GM19372 (cell line): ENCODE data around the gene CSDE1.
A peak's percentile ranks its signal among the peaks of the same experiment; 100 is the strongest.
"Not testable (repeated sequence)": the region's sequence is repeated elsewhere in the genome, so short reads cannot be mapped to it uniquely, and the experiment has no call there.

Experiments
- ATAC-seq: cut with Tn5 transposase; IDR thresholded peaks from one replicate; pipeline ENCODE4 v1.9.1; 2021; ENCODE audit warnings: mild to moderate bottlenecking, low read depth, moderate library complexity; ENCODE audit not compliant: unreplicated experiment

The CSDE1 gene

DNA sequence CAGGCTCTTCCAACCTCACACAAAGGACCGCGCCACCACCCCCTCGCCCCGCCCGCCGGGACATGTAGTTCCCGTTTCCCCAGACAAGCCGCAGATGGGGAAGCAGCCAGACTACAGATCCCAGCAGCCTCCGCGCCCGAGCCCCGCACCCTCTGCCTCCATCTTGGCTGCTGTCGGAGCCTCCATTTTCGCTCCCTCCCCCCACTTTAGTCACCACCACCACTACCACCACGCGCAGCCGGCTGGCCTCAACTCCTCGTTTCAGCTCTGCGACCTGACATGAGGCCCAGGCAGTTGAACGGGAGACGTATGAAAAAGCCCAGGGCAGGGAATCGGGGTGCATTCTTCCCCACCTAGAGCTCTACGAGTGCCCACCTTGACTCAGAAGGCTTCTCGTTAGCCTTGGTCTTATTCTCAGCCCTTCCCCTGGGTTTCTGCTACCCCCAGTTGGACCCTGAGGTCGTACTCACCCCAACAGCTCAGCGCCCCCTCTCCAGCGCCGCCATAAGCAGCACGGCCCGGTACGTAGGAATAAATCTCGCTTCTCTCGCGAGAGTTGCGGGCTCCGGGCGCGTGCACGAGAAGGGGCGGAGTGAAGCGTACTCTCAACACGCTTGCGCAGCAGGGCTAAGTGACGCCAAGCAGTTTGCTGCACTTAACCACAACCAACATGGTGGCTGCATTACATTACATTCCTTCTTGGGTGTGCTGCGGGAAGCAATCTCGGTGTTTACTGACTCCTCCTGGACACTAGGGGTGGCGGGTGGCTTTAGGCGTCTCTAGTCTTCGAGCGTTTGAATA is at the start of gene CSDE1:
Gene CSDE1, minus strand, starts transcription at position 530 of the 801 bp plus-strand sequence. CDS start 18,094 bp downstream, outside the sequence.
- ATAC-seq: peak; percentile 72

DNA sequence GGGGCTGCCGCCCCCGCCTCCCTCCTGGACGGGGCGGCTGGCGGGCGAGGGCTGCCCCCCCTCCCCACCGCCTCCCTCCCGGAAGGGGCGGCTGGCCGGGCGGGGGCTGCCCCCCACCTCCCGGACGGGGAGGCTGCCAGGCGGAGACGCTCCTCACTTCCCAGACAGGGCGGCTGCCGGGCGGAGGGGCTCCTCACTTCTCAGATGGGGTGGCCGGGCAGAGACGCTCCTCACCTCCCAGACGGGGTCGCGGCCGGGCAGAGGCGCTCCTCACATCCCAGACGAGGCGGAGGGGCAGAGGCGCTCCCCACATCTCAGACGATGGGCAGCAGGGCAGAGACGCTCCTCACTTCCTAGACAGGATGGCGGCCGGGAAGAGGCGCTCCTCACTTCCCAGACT is 46.7 kb upstream of the CSDE1 start:
- ATAC-seq: not testable (repeated sequence)

- ATAC-seq: no peak
Observed at GRCh38 chr1:114803001-114803400, 45.2 kb upstream of the CSDE1 start.

DNA sequence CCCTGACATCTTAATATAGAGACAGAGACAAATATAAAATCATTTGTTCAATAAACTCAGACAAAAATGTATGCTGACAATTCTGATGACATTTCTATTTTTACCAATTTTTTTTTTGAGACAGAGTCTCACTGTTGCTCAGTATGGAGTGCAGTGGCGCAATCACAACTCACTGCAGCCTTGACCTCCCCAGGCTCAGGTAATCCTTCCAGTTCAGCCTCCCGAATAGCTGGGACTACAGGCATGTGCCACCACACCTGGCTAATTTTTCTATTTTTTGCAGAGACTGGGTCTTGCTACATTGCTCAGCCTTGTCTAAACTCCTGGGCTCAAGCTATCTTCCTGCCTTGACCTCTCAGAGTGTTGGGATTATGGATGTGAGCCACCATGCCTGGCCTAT is 36.3 kb upstream of the CSDE1 start:
- ATAC-seq: no peak

DNA sequence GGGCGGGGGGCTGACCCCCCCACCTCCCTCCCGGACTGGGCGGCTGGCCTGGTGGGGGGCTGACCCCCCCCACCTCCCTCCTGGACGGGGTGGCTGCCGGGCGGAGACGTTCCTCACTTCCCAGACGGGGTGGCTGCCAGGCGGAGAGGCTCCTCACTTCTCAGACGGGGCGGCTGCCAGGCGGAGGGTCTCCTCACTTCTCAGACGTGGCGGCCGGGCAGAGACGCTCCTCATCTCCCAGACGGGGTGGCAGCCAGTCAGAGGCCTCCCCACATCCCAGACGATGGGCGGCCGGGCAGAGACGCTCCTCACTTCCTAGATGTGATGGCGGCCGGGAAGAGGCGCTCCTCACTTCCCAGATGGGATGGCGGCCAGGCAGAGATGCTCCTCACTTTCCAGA is 32.8 kb upstream of the CSDE1 start:
- not testable (repeated sequence) for ATAC-seq

DNA sequence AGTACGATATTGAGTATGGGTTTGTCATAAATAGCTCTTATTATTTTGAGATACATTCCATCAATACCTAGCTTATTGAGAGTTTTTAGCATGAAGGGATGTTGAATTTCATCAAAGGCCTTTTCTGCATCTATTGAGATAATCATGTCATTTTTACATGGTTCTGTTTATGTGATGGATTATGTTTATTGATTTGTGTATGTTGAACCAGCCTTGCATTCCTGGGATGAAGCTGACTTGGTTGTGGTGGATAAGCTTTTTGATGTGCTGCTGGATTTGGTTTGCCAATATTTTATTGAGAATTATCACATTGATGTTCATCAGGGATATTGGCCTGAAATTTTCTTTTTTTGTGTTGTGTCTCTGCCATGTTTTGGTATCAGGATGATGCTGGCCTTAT is 28.7 kb upstream of the CSDE1 start:
- ATAC-seq: not testable (repeated sequence)

GRCh38 chr1:114782476-114782875 is 24.7 kb upstream of the CSDE1 start:
- ATAC-seq: no peak

GRCh38 chr1:114780344-114781226 is 22.8 kb upstream of the CSDE1 start, which contains the start of gene SIKE1:
TSS of gene SIKE1 (minus strand) at chr1:114780685. CDS start at chr1:114780607, 78 bp downstream.
- peak; percentile 99 for ATAC-seq

DNA sequence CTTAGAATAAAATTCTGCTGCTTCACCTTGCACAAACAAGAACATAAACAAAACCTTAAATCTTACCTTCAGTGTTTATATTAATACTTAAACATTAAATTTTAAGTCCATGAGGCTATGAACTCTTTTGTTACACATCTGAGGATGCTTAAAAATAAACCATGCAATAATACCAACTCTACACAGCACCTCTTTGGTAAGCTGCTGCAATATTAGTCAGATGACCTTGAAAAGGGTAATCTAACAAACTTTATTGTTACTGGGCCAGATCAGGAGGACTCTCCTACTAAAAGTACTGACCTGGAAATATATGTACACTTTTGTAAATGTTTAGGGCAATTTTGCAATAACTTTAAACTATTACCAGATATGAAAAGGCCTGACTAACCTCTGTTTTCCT is 21.9 kb upstream of the CSDE1 start:
- no peak for ATAC-seq

- ATAC-seq: not testable (repeated sequence)
Observed at GRCh38 chr1:114776726-114777125, 18.9 kb upstream of the CSDE1 start.

DNA sequence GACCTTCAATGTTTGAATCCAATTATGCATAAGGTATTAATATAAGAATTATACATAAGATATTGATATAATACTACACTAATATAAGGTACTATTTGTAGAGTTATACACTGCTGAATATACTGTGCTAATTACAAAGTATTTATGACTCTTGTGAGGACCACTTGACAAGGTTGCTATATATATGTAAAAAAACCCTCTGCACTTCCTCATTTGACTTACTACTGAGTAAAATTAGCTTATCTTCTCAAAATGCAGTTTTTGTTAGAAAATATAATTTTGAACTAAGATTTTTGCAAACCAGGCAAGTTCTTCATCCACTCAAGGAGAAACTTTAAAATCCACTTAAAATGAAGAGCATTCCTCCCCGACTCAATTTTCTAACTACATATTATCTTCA is 14.2 kb upstream of the CSDE1 start:
- no peak for ATAC-seq

GRCh38 chr1:114770989-114771388 is 13.2 kb upstream of the CSDE1 start:
- no peak for ATAC-seq

GRCh38 chr1:114764689-114765088 is 6.9 kb upstream of the CSDE1 start:
- no peak for ATAC-seq

DNA sequence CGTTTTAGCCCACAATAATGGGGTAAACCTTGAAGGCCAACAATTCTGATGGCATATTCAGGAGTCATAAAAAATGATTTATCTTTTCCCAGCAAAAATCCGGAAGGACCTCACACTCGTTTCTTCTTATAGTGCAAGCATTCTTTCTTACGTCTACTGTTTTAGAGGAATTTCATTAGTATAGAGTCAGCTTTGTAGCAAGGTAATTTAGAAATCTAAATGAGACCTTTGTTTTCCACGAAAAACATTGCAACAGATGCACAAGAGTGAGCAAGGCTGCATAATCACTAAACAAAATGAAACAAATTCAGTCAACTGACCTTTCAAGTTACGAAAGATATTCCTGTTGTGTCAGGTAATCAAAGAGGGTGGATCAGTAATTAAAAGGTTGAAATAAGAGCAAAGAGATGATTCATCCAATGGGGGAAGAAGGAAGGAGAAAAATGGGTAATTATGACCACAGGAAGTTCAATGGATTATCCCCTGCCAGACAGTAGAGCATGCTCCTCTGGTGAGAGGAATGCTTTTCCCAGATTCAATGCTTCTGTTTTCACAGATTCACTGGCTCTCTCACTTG is 560 bp upstream of the CSDE1 start:
- no peak for ATAC-seq

GRCh38 chr1:114756949-114757454 is 782 bp downstream of the CSDE1 start:
- ATAC-seq: no peak

DNA sequence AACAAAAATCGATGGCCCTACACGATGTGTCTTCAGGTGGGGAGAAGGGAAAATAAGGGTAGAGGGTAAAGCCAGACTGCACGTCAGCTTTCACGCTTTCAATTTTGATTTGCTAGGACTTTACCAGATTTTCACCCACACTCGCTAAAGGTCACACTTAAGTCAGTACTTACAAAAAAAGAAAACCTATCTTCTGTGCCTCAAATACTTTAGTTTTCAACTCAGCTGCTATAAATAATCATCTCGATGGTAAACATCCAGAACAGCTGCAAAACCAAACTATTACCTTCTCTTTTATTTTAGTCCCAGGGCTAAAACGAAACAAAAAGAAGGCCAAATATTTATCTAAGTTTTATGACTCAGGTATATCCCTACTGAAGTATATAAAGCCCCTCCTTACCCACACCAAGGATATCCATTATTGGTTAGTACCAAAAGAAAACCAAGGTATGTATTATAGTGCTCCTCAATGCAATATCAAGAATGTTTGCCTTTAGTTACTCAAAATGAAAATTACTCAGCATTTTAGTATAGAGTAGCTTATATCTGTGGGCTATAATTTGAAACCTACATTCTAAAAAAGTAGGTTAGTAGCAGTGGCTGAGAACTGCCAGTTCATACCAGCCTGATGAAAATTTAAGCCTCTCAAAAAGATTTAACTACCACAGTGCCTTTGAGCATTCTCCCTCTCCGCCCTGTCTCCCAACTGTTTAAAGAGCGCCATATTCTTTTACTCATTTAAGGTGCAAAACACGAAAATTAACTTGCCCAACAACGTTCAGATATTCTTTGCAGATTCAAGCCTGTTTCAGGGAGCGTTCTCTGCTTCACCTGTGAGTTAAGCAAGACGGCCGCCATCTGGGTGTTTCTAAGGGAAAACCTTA is 1.5 kb downstream of the CSDE1 start:
- no peak for ATAC-seq

DNA sequence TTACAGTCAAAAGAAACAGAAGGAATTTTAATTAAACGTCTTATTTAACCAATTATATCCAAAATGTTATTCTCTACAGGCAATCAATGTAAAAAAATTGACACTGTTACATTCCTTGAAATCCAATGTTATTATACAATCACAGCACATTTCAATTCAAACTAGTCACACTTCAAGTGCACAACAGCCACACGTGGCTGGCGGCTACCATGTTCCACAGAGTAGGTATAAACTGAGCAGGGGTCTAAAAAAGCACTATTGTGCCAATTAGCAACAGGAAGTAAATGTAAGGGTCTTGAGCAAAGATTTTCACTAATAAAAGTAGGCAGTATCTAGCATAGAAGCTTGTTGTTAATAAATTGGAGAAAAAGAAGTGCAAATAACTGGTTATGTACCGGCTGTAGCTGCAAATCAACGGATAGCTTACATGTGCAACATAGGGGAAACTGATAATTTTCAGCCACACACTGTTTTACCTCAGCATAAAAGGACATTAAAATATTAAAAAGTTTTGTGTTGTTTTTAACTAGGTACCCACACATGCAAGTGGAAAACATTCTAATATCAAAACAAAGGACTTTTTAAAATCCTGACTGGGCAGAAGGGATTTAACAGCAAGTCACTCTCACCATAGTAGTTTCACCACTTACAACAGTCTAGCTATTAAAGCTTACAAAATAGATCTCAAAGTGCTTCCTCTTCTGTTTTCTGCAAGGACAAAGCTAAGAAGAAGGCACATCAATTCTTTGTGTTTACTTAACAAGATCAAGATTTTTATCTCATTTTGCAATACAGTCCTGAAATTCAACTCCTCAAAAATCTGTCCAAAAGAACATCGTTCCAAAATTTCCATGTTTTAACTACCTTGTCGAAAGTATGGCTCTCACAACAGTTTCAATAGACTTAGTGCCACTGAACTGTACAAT is 2.5 kb downstream of the CSDE1 start:
- no peak for ATAC-seq

GRCh38 chr1:114753702-114754101 is 4.1 kb downstream of the CSDE1 start:
- not testable (repeated sequence) for ATAC-seq

- ATAC-seq: no peak
Observed at GRCh38 chr1:114753143-114753542, 4.6 kb downstream of the CSDE1 start.
